SJSA1 (cell line): ENCODE measurements around the gene SLC7A14. TPM values are rescaled to one million over a fixed set of nuclear protein-coding genes. Genes with fewer than 3 reads are reported as not detected.

Experiments
- DNase-seq, 2 experiments: peaks; one replicate each; pipeline ENCODE4 v3.0.0-alpha.2; 2015 to 2020; ENCODE audit warnings: low spot score in 2 of 2, low read depth in 1 of 2
- H3K27ac ChIP-seq: fragments of 250-450 bp; sonication (Bioruptor Pico); 2 replicates; pipeline ENCODE4 v1.5.1; 2020; ENCODE audit warnings: mild to moderate bottlenecking, moderate library complexity
- H3K27me3 ChIP-seq: fragments of 250-450 bp; sonication (Bioruptor Pico); replicated peaks from 2 replicates; pipeline ENCODE4 v1.5.1; 2020; ENCODE audit warnings: mild to moderate bottlenecking, moderate library complexity
- H3K36me3 ChIP-seq: fragments of 250-450 bp; sonication (Bioruptor Pico); 2 replicates; pipeline ENCODE4 v1.5.1; 2020; ENCODE audit warnings: mild to moderate bottlenecking
- H3K4me1 ChIP-seq: fragments of 250-450 bp; sonication (Bioruptor Pico); replicated peaks from 2 replicates; pipeline ENCODE4 v1.6.1; 2021; ENCODE audit warnings: mild to moderate bottlenecking
- H3K4me3 ChIP-seq: fragments of 250-450 bp; sonication (Bioruptor Pico); 2 replicates; pipeline ENCODE4 v1.5.1; 2020; ENCODE audit warnings: mild to moderate bottlenecking
- H3K9me3 ChIP-seq: fragments of 250-450 bp; sonication (Bioruptor Pico); replicated peaks from 2 replicates; pipeline ENCODE4 v1.5.1; 2020; ENCODE audit warnings: mild to moderate bottlenecking
- total RNA-seq: library from RNA; depleted of rRNA; stranded (reverse); fragments of >200 nt; shearing (Covaris generic); gene quantifications from 2 replicates; pipeline ENCODE4 v1.2.3, GENCODE V29; 2014

The SLC7A14 gene
- total RNA-seq, 1 experiment from 2014 or later = not detected

DNA sequence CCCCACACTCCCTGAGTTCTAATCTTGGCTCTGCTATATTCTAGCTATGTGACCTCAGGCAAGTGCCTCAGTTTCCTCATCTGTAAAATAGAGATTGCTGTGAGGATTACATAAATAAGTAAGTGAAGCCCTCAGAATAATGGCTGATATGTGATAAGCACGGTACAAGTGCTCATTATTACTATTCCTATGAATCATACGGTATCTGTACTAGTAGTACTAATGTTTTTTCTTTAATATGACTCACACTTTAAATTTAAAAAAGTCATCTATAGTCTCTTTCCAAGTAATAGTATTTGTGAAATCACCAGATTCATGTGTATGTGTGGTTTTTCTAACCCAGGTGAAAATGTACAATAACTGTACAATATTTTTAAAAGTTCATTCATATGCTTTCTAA lies 108.5 kb downstream of the SLC7A14 start:
- DNase-seq = no peak

DNA sequence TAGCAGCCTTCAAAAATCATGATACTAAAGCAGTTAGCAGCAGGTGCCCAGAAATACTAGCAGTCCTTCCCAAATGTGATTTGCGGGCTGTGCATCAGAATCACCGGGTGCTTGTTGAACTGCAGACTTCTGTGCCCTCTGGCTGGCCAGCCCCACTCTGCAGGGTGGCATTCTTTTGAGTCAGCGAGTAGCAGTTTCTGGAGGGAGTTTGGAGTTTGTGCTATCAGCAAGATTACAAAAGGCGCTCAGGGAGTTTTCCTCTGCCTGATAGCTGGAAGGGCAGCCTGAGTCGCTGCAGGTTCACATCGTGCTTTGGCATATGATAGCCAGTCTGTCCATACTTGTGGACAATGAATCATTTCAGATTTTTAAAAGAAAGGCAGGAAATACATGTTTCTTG lies 109.6 kb downstream of the SLC7A14 start:
- Histone ChIP-seq H3K9me3 (no peaks in the 10 kb centered on the region), H3K27me3 (no peaks in the 10 kb centered on the region), H3K36me3 (no peaks in the 10 kb centered on the region), H3K4me3 (no peak overlapping the region), H3K27ac (no peak overlapping the region), H3K4me1 (no peaks in the 10 kb centered on the region)
- DNase-seq = no peak

More for the DNA sequence above, 108.5 kb downstream of the SLC7A14 start:
- Histone ChIP-seq H3K9me3 (no peaks in the 10 kb centered on the region), H3K27ac (no peak overlapping the region), H3K36me3 (no peaks in the 10 kb centered on the region), H3K4me1 (no peaks in the 10 kb centered on the region), H3K27me3 (no peaks in the 10 kb centered on the region), H3K4me3 (no peak overlapping the region)

DNA sequence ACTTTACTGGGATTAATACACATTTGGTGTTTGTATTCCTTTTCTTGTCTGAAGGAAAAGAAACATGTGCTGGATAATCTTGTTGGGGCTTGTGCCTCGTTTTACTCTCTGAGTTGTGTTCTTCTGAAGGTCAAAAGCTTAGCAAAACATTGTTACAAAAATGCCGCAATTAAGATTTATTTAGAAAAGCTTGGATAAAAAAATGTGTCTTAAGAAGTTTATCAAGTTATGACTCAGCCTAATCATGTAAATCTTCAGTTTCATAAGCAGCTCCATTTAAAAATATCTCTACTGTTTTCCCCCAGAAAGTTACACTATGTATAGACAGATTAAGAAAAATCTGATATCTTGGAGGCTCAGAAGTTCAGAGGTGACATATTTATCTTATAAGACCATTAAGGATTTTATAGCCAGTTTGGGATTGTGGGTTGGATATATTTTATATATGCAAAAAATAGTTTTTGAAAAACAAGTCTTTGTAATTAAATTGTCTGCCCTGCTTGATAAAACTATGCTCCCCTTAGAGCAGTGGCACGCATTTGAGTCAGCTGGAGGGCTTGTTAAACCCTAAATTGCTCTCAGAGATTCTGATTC lies 110.7 kb downstream of the SLC7A14 start:
- no peak for DNase-seq
- no peaks in the 10 kb centered on the region for H3K27me3 ChIP-seq
- H3K9me3 ChIP-seq = no peaks in the 10 kb centered on the region
- H3K4me3 ChIP-seq = no peak overlapping the region
- no peaks in the 10 kb centered on the region for H3K36me3 ChIP-seq
- H3K27ac ChIP-seq = no peak overlapping the region
- H3K4me1 ChIP-seq = peaks cover 5% of the 10 kb centered on the region; the same call in 1 of the 2 replicates

DNA sequence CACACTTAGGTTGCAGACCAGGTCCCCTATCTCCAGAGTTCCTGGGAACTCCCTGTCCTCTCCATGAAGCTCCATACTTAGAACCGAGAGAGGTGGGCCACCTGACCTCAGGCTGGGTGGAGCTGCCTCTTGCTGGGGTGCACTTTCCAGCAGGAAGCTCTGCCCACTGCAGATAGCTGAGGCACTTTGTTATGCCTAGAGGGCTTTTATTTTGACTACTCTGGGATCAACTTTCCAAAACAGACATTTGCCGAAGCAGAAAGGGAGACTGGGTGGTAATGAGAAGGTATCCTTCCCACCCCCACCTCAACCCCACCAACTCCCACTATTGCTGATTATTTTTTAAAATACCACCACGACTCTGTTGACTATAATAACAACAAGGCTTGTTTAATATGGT lies 112.5 kb downstream of the SLC7A14 start:
- peaks cover 10% of the 10 kb centered on the region for H3K4me1 ChIP-seq
- H3K27me3 ChIP-seq = no peaks in the 10 kb centered on the region
- no peak for DNase-seq
- H3K36me3 ChIP-seq = no peaks in the 10 kb centered on the region
- H3K4me3 ChIP-seq = no peak overlapping the region
- no peak overlapping the region for H3K27ac ChIP-seq
- H3K9me3 ChIP-seq = no peaks in the 10 kb centered on the region

DNA sequence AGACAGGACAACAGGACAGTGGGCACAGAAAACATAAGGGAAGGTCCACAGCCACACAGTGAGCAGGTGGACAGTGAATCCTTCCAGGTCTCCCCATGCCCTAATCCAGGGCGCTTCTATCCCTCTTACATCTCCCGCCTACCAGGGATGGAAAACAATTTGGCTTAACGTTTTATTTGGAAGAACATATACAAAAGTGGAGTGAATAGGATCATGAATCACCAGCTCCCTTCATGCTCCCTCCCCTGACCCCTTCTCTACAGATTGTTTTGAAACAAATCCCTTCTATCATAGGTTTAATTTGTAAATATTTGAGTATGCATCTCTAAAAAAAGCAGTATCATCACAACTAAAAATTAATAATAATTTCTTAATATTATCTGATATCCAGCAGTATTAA lies 114.7 kb downstream of the SLC7A14 start:
- H3K27ac ChIP-seq = no peak overlapping the region

DNA sequence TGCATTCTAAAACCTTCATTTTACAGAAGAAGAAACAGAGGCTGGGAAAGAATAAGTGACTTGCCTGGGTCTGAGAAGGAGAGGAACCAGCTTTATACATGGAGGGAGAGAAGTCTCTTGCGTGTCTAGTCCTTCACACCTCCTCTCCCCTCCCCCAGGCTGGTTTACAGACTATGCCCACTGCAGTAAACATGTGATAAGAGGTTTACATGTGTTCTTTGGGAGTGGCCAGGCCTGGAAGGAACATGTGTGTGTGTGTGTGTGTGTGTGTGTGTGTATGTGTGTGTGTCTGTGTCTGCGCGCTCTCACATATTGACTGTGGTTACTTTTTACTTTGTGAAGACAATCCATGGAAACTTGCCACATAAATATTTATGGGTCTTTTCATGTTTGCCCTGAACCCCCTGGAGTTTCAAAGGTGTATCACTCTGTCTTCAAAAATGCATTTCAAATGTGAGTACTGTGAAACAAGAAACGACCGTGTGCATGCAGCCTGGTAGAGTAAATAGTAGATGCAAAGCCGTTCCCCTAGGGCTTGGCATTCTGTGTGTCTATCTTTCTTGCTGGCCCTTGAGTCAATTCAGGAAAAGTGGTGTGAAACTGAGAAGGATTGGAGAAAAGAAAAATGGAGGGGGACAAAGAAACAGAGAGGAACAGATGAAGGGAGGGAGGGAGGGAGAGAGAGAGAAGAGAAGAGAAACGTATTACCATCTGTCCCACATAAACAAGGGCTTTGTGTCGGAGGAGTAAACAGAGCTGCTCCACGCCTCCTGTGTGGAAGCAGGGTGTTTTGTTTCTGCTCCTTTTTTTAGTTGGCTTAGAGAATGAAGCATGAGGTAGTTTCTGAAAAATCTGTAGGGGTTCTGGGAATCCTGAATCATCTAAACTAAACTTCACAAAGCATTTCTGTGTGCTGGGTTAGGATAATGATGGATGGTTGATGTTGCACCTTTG lies 115.5 kb downstream of the SLC7A14 start:
- H3K4me1 ChIP-seq = peaks cover 10% of the 10 kb centered on the region
- H3K9me3 ChIP-seq = no peaks in the 10 kb centered on the region
- H3K27ac ChIP-seq = no peak overlapping the region
- DNase-seq = peak in 1 of 2 experiments; percentile 22
- H3K36me3 ChIP-seq = no peaks in the 10 kb centered on the region
- no peaks in the 10 kb centered on the region for H3K27me3 ChIP-seq
- H3K4me3 ChIP-seq = no peak overlapping the region

More for the DNA sequence above, 114.7 kb downstream of the SLC7A14 start:
- H3K9me3 ChIP-seq = no peaks in the 10 kb centered on the region
- H3K4me3 ChIP-seq = no peak overlapping the region
- peaks cover 10% of the 10 kb centered on the region for H3K4me1 ChIP-seq
- DNase-seq = no peak
- H3K27me3 ChIP-seq = no peaks in the 10 kb centered on the region
- H3K36me3 ChIP-seq = no peaks in the 10 kb centered on the region

DNA sequence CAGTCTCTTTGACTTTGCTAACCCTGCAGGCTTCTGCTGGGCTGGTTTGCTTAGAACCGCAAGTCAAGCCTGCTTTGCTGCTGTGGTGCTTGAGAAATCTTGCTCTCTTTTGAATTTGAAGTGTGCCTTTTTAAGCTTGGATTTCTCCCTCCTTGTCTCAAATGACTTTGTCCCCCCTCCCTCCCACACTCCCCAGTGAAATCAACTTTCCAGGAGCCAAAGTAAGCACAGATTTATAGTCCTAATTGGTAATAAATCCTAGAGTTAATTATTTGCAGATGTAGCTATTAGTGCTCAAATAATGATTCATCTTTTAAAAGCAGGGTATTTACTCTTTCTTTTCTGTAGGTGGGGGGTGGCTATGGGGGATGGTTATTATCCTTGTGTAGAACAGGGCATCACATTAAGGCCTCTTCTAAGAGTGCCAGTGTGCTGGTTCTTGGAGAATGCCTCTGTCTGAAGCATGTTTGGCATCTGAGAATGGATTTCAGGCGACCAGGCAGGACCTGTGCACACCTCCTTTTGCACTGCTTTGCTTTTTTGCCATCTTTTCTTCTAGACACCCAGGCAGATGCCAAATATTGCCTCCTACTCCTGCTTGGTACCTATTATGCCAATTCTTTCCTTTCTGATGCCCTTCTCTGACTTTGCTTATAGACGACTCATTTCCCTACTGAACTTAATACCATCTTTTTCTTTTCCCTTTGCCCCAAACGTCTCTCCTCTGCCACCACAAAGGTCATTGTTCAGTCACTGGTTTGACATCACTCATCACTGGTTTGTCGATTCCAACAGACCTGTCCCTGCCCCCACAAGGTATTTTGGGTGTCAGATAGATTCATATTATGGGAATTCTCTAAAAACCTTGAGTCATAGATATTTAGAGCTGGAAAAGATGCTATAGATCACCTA lies 116.5 kb downstream of the SLC7A14 start:
- no peak overlapping the region for H3K27ac ChIP-seq

DNA sequence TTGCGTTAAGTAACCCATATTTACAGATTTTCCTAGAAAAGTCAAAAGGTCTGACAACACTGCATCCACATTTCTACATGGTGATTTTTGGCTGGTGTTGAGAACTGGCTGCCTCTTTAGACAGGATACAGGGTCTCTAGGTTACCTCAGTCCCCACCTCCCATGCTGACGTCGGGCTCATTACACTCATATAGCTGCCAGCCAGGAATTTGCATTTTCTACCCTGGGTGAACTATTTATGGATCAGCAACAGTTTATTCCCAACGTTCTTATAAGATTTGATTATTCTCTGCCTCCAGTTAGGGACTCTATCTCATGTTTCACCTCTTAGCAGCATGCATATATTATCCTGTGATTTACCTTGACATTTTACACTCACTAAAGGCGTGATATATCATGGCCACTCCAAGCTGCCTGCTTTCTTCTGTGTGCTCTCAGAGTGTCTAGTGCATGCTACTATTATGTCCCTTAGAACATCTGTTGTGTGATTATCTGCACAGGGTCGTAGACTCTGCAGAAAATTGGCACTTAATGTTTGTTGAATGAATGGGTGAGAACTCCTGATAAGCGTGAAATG lies 118.2 kb downstream of the SLC7A14 start:
- H3K4me3 ChIP-seq = no peak overlapping the region
- no peaks in the 10 kb centered on the region for H3K36me3 ChIP-seq
- peaks cover 10% of the 10 kb centered on the region for H3K4me1 ChIP-seq
- no peak overlapping the region for H3K27ac ChIP-seq
- no peak for DNase-seq
- H3K27me3 ChIP-seq = no peaks in the 10 kb centered on the region
- H3K9me3 ChIP-seq = no peaks in the 10 kb centered on the region

More for the DNA sequence above, 116.5 kb downstream of the SLC7A14 start:
- Histone ChIP-seq H3K4me1 (peaks cover 10% of the 10 kb centered on the region), H3K4me3 (no peak overlapping the region), H3K36me3 (no peaks in the 10 kb centered on the region), H3K27me3 (no peaks in the 10 kb centered on the region), H3K9me3 (no peaks in the 10 kb centered on the region)
- DNase-seq = no peak

DNA sequence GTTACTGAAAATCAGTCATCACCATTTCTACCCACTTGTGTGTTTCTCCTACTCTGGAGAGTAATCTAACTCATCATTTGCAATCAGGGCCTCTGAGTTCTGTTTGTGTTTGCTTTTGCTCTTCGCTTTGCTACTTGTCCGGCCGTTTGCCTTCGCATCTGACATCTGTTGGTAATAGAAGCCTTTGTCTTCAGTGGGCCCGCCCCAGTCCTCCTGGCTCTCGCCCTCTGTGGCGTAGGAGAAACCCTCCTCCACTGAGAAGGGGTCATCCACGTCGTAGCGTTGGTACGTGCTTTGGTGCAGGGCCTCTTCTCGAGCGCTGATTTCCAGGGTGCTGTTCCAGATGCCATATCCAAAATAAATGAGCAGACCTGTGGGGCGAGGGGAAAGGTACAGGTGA lies 118.9 kb downstream of the SLC7A14 start:
- no peak for DNase-seq
- H3K36me3 ChIP-seq = no peaks in the 10 kb centered on the region
- peaks cover 10% of the 10 kb centered on the region for H3K4me1 ChIP-seq
- H3K27me3 ChIP-seq = no peaks in the 10 kb centered on the region
- no peak overlapping the region for H3K27ac ChIP-seq
- no peak overlapping the region for H3K4me3 ChIP-seq
- H3K9me3 ChIP-seq = no peaks in the 10 kb centered on the region

DNA sequence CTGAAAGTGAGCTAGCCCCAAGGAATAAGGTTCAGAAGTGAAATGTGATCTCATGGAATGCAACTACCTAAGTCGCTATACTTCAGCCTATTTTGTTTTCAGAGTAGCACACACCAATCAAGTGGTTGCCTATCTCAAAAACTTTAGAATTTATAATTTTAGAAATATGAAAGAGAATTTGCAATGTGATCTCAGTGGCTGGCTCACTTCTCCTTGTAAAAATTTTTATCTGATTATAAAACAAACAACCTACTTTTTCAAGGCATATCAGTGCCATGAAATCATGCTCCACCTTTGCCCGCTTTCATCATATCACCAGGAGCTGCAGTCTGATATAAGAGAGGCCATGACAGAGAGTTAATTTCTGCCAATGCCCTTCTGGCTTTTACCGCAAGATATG lies 119.9 kb downstream of the SLC7A14 start:
- no peaks in the 10 kb centered on the region for H3K36me3 ChIP-seq
- peaks cover 8% of the 10 kb centered on the region for H3K4me1 ChIP-seq
- no peak overlapping the region for H3K4me3 ChIP-seq
- no peak for DNase-seq
- no peak overlapping the region for H3K27ac ChIP-seq
- no peaks in the 10 kb centered on the region for H3K27me3 ChIP-seq
- no peaks in the 10 kb centered on the region for H3K9me3 ChIP-seq

DNA sequence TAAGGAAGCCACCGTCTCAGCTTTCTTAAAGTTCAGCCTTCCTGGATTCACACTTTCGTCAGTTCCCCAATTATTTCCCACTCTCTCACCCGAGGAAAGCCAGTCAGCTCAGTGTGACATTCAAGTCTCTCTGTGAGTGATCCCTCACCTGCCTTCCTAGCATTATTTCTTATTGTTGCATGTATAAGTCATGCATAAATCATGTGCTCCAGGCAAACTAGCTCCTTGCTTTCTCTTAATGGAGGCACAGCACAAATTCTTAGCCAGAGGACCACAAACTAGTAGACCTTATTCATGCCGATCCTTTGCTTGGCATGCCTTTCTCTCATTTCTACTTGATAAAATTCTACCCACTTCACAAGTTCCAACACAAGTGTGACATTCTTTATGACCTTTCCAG lies 122.9 kb downstream of the SLC7A14 start:
- Histone ChIP-seq H3K9me3 (no peaks in the 10 kb centered on the region), H3K27me3 (no peaks in the 10 kb centered on the region), H3K36me3 (no peaks in the 10 kb centered on the region), H3K27ac (no peak overlapping the region), H3K4me3 (no peak overlapping the region), H3K4me1 (no peaks in the 10 kb centered on the region)
- DNase-seq = no peak

DNA sequence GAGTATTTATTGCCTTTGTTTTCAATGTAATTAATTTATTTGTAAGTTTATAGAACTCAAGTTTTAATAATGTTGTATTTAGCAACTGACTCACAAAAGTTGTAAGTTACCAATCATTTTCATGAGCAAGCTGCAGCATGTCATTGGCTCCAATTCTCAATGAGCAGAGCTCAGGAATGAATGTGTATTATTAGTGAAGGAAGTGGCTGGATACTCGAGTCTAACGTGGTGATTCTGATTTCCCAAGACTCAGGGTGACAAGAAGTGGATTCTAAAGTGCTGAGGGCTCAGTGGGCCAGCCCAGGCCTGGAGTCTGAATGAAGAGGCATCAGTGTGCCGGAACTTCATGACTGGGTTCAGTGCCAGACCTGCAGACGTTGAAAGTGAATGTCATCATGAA lies 127.6 kb downstream of the SLC7A14 start:
- no peaks in the 10 kb centered on the region for H3K27me3 ChIP-seq
- H3K9me3 ChIP-seq = no peaks in the 10 kb centered on the region
- no peaks in the 10 kb centered on the region for H3K4me1 ChIP-seq
- H3K4me3 ChIP-seq = no peak overlapping the region
- no peak overlapping the region for H3K27ac ChIP-seq
- no peak for DNase-seq
- H3K36me3 ChIP-seq = no peaks in the 10 kb centered on the region

DNA sequence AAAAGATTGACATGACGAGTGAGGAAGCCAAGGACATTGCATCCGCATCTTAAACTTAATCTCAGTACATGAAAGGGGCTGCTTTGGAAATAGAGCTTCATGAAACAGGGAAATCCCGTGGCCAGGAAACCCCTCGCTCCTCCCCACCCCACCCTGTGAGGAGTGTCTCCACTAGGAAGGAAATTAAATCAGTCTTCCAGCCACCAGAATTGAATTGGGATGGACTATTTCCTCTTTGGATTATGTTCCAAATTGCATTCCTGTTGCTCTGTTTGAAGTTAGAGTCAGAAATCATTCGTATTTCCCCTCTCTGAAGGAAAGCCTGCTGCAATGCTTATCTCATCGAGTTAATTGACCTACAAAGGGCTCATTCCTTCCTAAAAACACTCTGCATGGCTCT lies 131.4 kb downstream of the SLC7A14 start:
- no peak for DNase-seq
- H3K36me3 ChIP-seq = no peaks in the 10 kb centered on the region
- H3K9me3 ChIP-seq = no peaks in the 10 kb centered on the region
- H3K27me3 ChIP-seq = no peaks in the 10 kb centered on the region
- H3K4me1 ChIP-seq = no peaks in the 10 kb centered on the region
- H3K27ac ChIP-seq = no peak overlapping the region
- H3K4me3 ChIP-seq = no peak overlapping the region
